HepG2 (cell line): ENCODE results near the gene RARA. TPM values are rescaled to one million over a fixed set of nuclear protein-coding genes. Genes with fewer than 3 reads are reported as not detected.

Experiments used
- HDAC1 ChIP-seq: sonication (generic); formaldehyde crosslinking; IDR thresholded peaks from 2 replicates; pipeline ENCODE4 v1.5.1; 2020; ENCODE audit warnings: mild to moderate bottlenecking, missing genetic modification reagents
- HNRNPH1 ChIP-seq: fragments of 200-400 bp; formaldehyde crosslinking; optimal IDR thresholded peaks from 2 replicates; pipeline ENCODE3; 2017; ENCODE audit warnings: mild to moderate bottlenecking, low read depth, low read length
- IRX3 ChIP-seq: sonication (generic); formaldehyde crosslinking; IDR thresholded peaks from 2 replicates; pipeline ENCODE4 v1.8.1; 2023; ENCODE audit warnings: mild to moderate bottlenecking, low read depth, missing genetic modification reagents, borderline replicate concordance
- NCOA2 ChIP-seq: sonication (generic); formaldehyde crosslinking; IDR thresholded peaks from 2 replicates; pipeline ENCODE4 v1.8.0; 2022; ENCODE audit warnings: inconsistent platforms
- NFATC3 ChIP-seq: sonication (generic); formaldehyde crosslinking; IDR thresholded peaks from 2 replicates; pipeline ENCODE4 v1.5.1; 2020; ENCODE audit warnings: mild to moderate bottlenecking, missing genetic modification reagents
- NFKB2 ChIP-seq: sonication (generic); formaldehyde crosslinking; IDR thresholded peaks from 2 replicates; pipeline ENCODE4 v1.4.0; 2020; ENCODE audit warnings: missing genetic modification reagents, borderline replicate concordance
- PAWR ChIP-seq: sonication (generic); formaldehyde crosslinking; IDR thresholded peaks from 2 replicates; pipeline ENCODE4 v1.4.0; 2020; ENCODE audit warnings: missing genetic modification reagents, mild to moderate bottlenecking, borderline replicate concordance
- PHF20 ChIP-seq: sonication (generic); formaldehyde crosslinking; IDR thresholded peaks from 2 replicates; pipeline ENCODE4 v1.5.0; 2020; ENCODE audit warnings: mild to moderate bottlenecking, missing genetic modification reagents
- POLR2AphosphoS5 ChIP-seq: IDR thresholded peaks from 2 replicates; pipeline ENCODE4 v1.6.1; 2012; ENCODE audit warnings: low read depth, low read length
- RBAK ChIP-seq: sonication (generic); formaldehyde crosslinking; IDR thresholded peaks from 2 replicates; pipeline ENCODE4 v1.5.1; 2020; ENCODE audit warnings: mild to moderate bottlenecking, missing genetic modification reagents
- SALL1 ChIP-seq: sonication (generic); formaldehyde crosslinking; IDR thresholded peaks from 2 replicates; pipeline ENCODE4 v1.8.0; 2022; ENCODE audit warnings: mild to moderate bottlenecking, missing genetic modification reagents
- SRSF9 ChIP-seq: fragments of 200-400 bp; formaldehyde crosslinking; IDR thresholded peaks from 2 replicates; pipeline ENCODE4 v1.6.1; 2018; ENCODE audit warnings: borderline replicate concordance, mild to moderate bottlenecking, low read depth, low read length; ENCODE audit not compliant: insufficient read depth, poor library complexity, severe bottlenecking
- SUZ12 ChIP-seq: fragments of 150-350 bp; IDR thresholded peaks from 2 replicates; pipeline ENCODE4 v1.6.1; 2014; ENCODE audit warnings: low read depth, low read length
- TOPORS ChIP-seq: sonication (generic); formaldehyde crosslinking; IDR thresholded peaks from 2 replicates; pipeline ENCODE4 v1.8.0; 2023; ENCODE audit warnings: mild to moderate bottlenecking, missing genetic modification reagents
- ZFP36L1 ChIP-seq: sonication (generic); formaldehyde crosslinking; IDR thresholded peaks from 2 replicates; pipeline ENCODE4 v1.8.0; 2022; ENCODE audit warnings: mild to moderate bottlenecking, missing genetic modification reagents, moderate library complexity
- ZNF160 ChIP-seq: sonication (generic); formaldehyde crosslinking; IDR thresholded peaks from 2 replicates; pipeline ENCODE4 v1.8.0; 2022; ENCODE audit warnings: mild to moderate bottlenecking, inconsistent platforms, missing genetic modification reagents
- ZNF30 ChIP-seq: sonication (generic); formaldehyde crosslinking; IDR thresholded peaks from 2 replicates; pipeline ENCODE4 v1.5.0; 2020; ENCODE audit warnings: mild to moderate bottlenecking, missing genetic modification reagents
- ZNF326 ChIP-seq: sonication (generic); formaldehyde crosslinking; IDR thresholded peaks from 2 replicates; pipeline ENCODE4 v1.4.0; 2020; ENCODE audit warnings: missing genetic modification reagents, borderline replicate concordance
- ZNF335 ChIP-seq: sonication (generic); formaldehyde crosslinking; IDR thresholded peaks from 2 replicates; pipeline ENCODE4 v1.4.0; 2020; ENCODE audit warnings: missing genetic modification reagents
- ZNF354B ChIP-seq: sonication (generic); formaldehyde crosslinking; IDR thresholded peaks from 2 replicates; pipeline ENCODE4 v1.8.0; 2022; ENCODE audit warnings: mild to moderate bottlenecking, missing genetic modification reagents
- ZNF660 ChIP-seq: sonication (generic); formaldehyde crosslinking; IDR thresholded peaks from 2 replicates; pipeline ENCODE4 v1.5.1; 2020; ENCODE audit warnings: mild to moderate bottlenecking, low read depth, missing genetic modification reagents, borderline replicate concordance
- ZNF670 ChIP-seq: sonication (generic); formaldehyde crosslinking; IDR thresholded peaks from 2 replicates; pipeline ENCODE4 v1.8.0; 2022; ENCODE audit warnings: mild to moderate bottlenecking, missing genetic modification reagents, borderline replicate concordance
- ZNF746 ChIP-seq: sonication (generic); formaldehyde crosslinking; IDR thresholded peaks from 2 replicates; pipeline ENCODE4 v1.8.0; 2022; ENCODE audit warnings: mild to moderate bottlenecking, missing genetic modification reagents
- ZNF773 ChIP-seq: sonication (generic); formaldehyde crosslinking; IDR thresholded peaks from 2 replicates; pipeline ENCODE4 v1.4.0; 2020; ENCODE audit warnings: missing genetic modification reagents, borderline replicate concordance
- ZNF878 ChIP-seq: sonication (generic); formaldehyde crosslinking; IDR thresholded peaks from 2 replicates; pipeline ENCODE4 v1.8.1; 2023; ENCODE audit warnings: mild to moderate bottlenecking, missing genetic modification reagents, moderate library complexity
- polyA plus RNA-seq, 8 experiments: library from polyadenylated mRNA; depleted of rRNA in 3 of 8; stranded (reverse) in 7 of 8; unstranded in 1 of 8; fragments of >200 nt; fragmentation: Illumina TruSeq in 4 of 8; extraction: Trizol in 4 of 8; gene quantifications; 2 replicates each; pipeline versions ENCODE4 v1.2.1 to v1.2.3, GENCODE V29; 2011 to 2016; ENCODE audit warnings: low read depth in 4 of 8, missing spikeins in 1 of 8, mixed read lengths in 1 of 8; ENCODE audit not compliant: insufficient read depth in 1 of 8
- total RNA-seq, 5 experiments: library from RNA; depleted of rRNA; stranded (reverse); fragments of >200 nt; fragmentation: Illumina TruSeq; extraction: Trizol; gene quantifications; 2 replicates each; pipeline ENCODE4 v1.2.3, GENCODE V29; 2016; ENCODE audit warnings: low read depth in 1 of 5
- TF ChIP-seq, protein P1 (sequence below): IDR thresholded peaks from 2 replicates; pipeline ENCODE4 v1.6.1; 2016
- TF ChIP-seq, protein P2 (sequence below): sonication (generic); formaldehyde crosslinking; IDR thresholded peaks from 2 replicates; pipeline ENCODE4 v1.4.0; 2020; ENCODE audit warnings: missing genetic modification reagents, borderline replicate concordance
- TF ChIP-seq, protein P3 (sequence below): sonication (generic); formaldehyde crosslinking; IDR thresholded peaks from 2 replicates; pipeline ENCODE4 v1.5.1; 2020; ENCODE audit warnings: mild to moderate bottlenecking, missing genetic modification reagents, moderate library complexity

Gene RARA
- total and polyA plus RNA-seq, 2 of the 13 experiments (the other 11 are each of a cell fraction or from before 2014, with no cell fraction given): 6.4 to 8.6 TPM

DNA sequence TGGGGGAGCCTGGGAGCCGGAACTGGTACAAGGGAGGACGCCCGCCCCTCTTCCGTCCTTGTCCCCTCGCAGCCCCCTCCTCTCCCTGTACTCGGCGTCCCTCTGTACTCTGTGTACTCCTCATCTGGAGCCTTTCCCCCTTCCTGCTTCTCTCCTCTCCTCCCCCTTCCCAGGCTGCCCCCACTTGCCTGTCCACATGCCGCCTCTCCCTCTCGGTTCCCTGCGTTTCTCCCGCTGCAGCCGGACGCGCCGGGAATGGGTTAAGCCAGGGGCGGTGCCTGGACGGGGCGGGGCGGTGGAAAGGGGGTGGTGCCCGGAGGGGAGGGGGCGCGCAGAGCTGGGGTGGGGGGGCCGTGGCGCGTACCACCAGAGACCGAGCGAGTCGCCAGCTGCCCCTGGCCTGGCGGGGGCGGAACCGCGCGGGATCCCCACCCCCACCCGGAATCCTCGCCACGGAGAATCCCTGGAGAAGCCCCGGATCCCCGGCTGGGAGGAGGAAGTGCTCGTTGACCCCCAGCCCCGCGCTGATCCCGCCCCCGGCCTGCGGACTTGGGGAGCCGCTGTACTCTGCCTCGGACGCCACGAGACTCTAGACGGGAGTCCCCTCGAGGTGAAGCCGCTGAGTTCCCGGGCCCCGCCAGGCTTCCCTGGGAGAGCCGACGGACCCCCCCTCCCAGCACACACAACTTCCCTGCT, 33.0 kb downstream of the RARA start (continued):
- TF ChIP-seq ZNF660 (CRISPR knock-in tag): no peak
- TF ChIP-seq NFATC3 (CRISPR knock-in tag): no peak
- 0 out of 2 replicates have a peak, but pooled peaks have one; percentile 53 for TF ChIP-seq TOPORS (CRISPR knock-in tag)
- TF ChIP-seq NCOA2 (CRISPR knock-in tag): no peak
- no peak for TF ChIP-seq PHF20 (CRISPR knock-in tag)
- TF ChIP-seq SRSF9: no peak
- TF ChIP-seq IRX3 (CRISPR knock-in tag): no peak
- TF ChIP-seq HNRNPH1: no peak
- no peak for TF ChIP-seq PAWR (CRISPR knock-in tag)
- TF ChIP-seq SALL1 (CRISPR knock-in tag): peak; percentile 42; the same call in 1 of the 2 replicates
- no peak for TF ChIP-seq ZFP36L1 (CRISPR knock-in tag)
- no peak for TF ChIP-seq ZNF354B (CRISPR knock-in tag)
- no peak; the same call in 1 of the 2 replicates for TF ChIP-seq NFKB2 (CRISPR knock-in tag)
- TF ChIP-seq ZNF670: no peak
- TF ChIP-seq ZNF30 (CRISPR knock-in tag): no peak
- TF ChIP-seq, protein P1, sequence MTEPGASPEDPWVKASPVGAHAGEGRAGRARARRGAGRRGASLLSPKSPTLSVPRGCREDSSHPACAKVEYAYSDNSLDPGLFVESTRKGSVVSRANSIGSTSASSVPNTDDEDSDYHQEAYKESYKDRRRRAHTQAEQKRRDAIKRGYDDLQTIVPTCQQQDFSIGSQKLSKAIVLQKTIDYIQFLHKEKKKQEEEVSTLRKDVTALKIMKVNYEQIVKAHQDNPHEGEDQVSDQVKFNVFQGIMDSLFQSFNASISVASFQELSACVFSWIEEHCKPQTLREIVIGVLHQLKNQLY (CRISPR knock-in tag): no peak
- no peak for TF ChIP-seq SUZ12
- TF ChIP-seq, protein P2, sequence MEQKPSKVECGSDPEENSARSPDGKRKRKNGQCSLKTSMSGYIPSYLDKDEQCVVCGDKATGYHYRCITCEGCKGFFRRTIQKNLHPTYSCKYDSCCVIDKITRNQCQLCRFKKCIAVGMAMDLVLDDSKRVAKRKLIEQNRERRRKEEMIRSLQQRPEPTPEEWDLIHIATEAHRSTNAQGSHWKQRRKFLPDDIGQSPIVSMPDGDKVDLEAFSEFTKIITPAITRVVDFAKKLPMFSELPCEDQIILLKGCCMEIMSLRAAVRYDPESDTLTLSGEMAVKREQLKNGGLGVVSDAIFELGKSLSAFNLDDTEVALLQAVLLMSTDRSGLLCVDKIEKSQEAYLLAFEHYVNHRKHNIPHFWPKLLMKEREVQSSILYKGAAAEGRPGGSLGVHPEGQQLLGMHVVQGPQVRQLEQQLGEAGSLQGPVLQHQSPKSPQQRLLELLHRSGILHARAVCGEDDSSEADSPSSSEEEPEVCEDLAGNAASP (CRISPR knock-in tag): no peak
- TF ChIP-seq ZNF878 (CRISPR knock-in tag): no peak
- peak; percentile 28; the same call in 1 of the 2 replicates for TF ChIP-seq HDAC1
- TF ChIP-seq ZNF335 (CRISPR knock-in tag): no peak
- TF ChIP-seq ZNF746 (CRISPR knock-in tag): 0 out of 2 replicates have a peak, but pooled peaks have one; percentile 0
- TF ChIP-seq ZNF773 (CRISPR knock-in tag): no peak; the same call in 1 of the 2 replicates
- TF ChIP-seq ZNF160 (CRISPR knock-in tag): no peak; the same call in 1 of the 2 replicates
- no peak for TF ChIP-seq ZNF326 (CRISPR knock-in tag)
- peak; percentile 58; the same call in 1 of the 2 replicates for TF ChIP-seq POLR2AphosphoS5
- TF ChIP-seq, protein P3, sequence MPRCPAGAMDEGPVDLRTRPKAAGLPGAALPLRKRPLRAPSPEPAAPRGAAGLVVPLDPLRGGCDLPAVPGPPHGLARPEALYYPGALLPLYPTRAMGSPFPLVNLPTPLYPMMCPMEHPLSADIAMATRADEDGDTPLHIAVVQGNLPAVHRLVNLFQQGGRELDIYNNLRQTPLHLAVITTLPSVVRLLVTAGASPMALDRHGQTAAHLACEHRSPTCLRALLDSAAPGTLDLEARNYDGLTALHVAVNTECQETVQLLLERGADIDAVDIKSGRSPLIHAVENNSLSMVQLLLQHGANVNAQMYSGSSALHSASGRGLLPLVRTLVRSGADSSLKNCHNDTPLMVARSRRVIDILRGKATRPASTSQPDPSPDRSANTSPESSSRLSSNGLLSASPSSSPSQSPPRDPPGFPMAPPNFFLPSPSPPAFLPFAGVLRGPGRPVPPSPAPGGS (CRISPR knock-in tag): no peak
- TF ChIP-seq RBAK (CRISPR knock-in tag): no peak
